H9 (cell line): Measurements from ENCODE around the gene CRISP2. TPM values are rescaled to one million over a fixed set of nuclear protein-coding genes. Genes with fewer than 3 reads are reported as not detected.

ENCODE experiments used
- DNase-seq: peaks from one replicate; pipeline ENCODE4 v3.0.0-alpha.2; 2017
- H2AFZ ChIP-seq: one replicate; pipeline ENCODE4 v1.6.1; 2013; ENCODE audit warnings: mild to moderate bottlenecking, low read length, control low read depth, moderate library complexity
- H2AK5ac ChIP-seq: 2 replicates; pipeline ENCODE4 v1.6.1; 2013; ENCODE audit warnings: low read length, control low read depth, mixed read lengths; ENCODE audit not compliant: insufficient read length
- H2BK120ac ChIP-seq: one replicate; pipeline ENCODE4 v1.6.1; 2013; ENCODE audit warnings: low read depth, mild to moderate bottlenecking, low read length, control low read depth, inconsistent platforms; ENCODE audit not compliant: poor library complexity, severe bottlenecking
- H2BK12ac ChIP-seq: 2 replicates; pipeline ENCODE4 v1.6.1; 2013; ENCODE audit warnings: low read length, control low read depth, mixed read lengths, low read depth; ENCODE audit not compliant: insufficient read length
- H2BK15ac ChIP-seq: 2 replicates; pipeline ENCODE4 v1.6.1; 2013; ENCODE audit warnings: low read depth, low read length, control low read depth
- H2BK20ac ChIP-seq: one replicate; pipeline ENCODE4 v1.6.1; 2013; ENCODE audit warnings: low read depth, mild to moderate bottlenecking, low read length, control low read depth, inconsistent platforms; ENCODE audit not compliant: poor library complexity, severe bottlenecking
- H2BK5ac ChIP-seq: 2 replicates; pipeline ENCODE4 v1.6.1; 2013; ENCODE audit warnings: low read length, control low read depth, mixed read lengths; ENCODE audit not compliant: insufficient read length
- H3K14ac ChIP-seq: 2 replicates; pipeline ENCODE4 v1.6.1; 2013; ENCODE audit warnings: low read length, control low read depth; ENCODE audit not compliant: insufficient read depth
- H3K18ac ChIP-seq: 2 replicates; pipeline ENCODE4 v1.6.1; 2013; ENCODE audit warnings: low read depth, mild to moderate bottlenecking, mixed read lengths, low read length, control low read depth; ENCODE audit not compliant: insufficient read length
- H3K23ac ChIP-seq: 2 replicates; pipeline ENCODE4 v1.6.1; 2013; ENCODE audit warnings: low read length, control low read depth, mixed read lengths, low read depth; ENCODE audit not compliant: insufficient read length
- H3K23me2 ChIP-seq: 2 replicates; pipeline ENCODE4 v1.6.1; 2013; ENCODE audit warnings: low read depth, mild to moderate bottlenecking, mixed read lengths, low read length, control low read depth; ENCODE audit not compliant: insufficient read length, poor library complexity, severe bottlenecking
- H3K27ac ChIP-seq: 2 replicates; pipeline ENCODE4 v1.5.1; 2013; ENCODE audit warnings: low read length, control low read depth, mixed read lengths, low read depth; ENCODE audit not compliant: insufficient read length
- H3K27me3 ChIP-seq: 2 replicates; pipeline ENCODE4 v1.6.1; 2013; ENCODE audit warnings: low read length, control low read depth, inconsistent platforms; ENCODE audit not compliant: insufficient read depth
- H3K4ac ChIP-seq: 2 replicates; pipeline ENCODE4 v1.6.1; 2013; ENCODE audit warnings: low read depth, mild to moderate bottlenecking, control low read depth, inconsistent platforms, low read length, moderate library complexity
- H3K4me1 ChIP-seq: 2 replicates; pipeline ENCODE4 v1.6.1; 2013; ENCODE audit warnings: low read length, control low read depth, inconsistent platforms; ENCODE audit not compliant: insufficient read depth
- H3K4me2 ChIP-seq: 2 replicates; pipeline ENCODE4 v1.6.1; 2013; ENCODE audit warnings: low read length, control low read depth, mixed read lengths; ENCODE audit not compliant: insufficient read length, insufficient read depth
- H3K56ac ChIP-seq: 2 replicates; pipeline ENCODE4 v1.6.1; 2013; ENCODE audit warnings: low read depth, mild to moderate bottlenecking, mixed read lengths, low read length, control low read depth; ENCODE audit not compliant: insufficient read length
- H3K79me1 ChIP-seq: 2 replicates; pipeline ENCODE4 v1.6.1; 2013; ENCODE audit warnings: low read depth, mild to moderate bottlenecking, moderate library complexity, low read length, control low read depth, inconsistent platforms; ENCODE audit not compliant: insufficient read depth, poor library complexity, severe bottlenecking
- H3K79me2 ChIP-seq: 2 replicates; pipeline ENCODE4 v1.6.1; 2013; ENCODE audit warnings: low read length, control low read depth, inconsistent platforms; ENCODE audit not compliant: insufficient read depth
- H3K9ac ChIP-seq: 2 replicates; pipeline ENCODE4 v1.6.1; 2013; ENCODE audit warnings: low read length, control low read depth, mixed read lengths; ENCODE audit not compliant: insufficient read length; ENCODE audit errors: extremely low read depth
- H3K9me3 ChIP-seq: one replicate; pipeline ENCODE4 v1.6.1; 2013; ENCODE audit warnings: low read depth, low read length, inconsistent platforms; ENCODE audit not compliant: control insufficient read depth
- H3T11ph ChIP-seq: one replicate; pipeline ENCODE4 v1.6.1; 2013; ENCODE audit warnings: mild to moderate bottlenecking, low read length, control low read depth, inconsistent platforms
- H4K20me1 ChIP-seq: one replicate; pipeline ENCODE4 v1.6.1; 2013; ENCODE audit not compliant: control insufficient read depth, insufficient read length, insufficient read depth
- H4K5ac ChIP-seq: 2 replicates; pipeline ENCODE4 v1.6.1; 2013; ENCODE audit warnings: low read depth, mild to moderate bottlenecking, mixed read lengths, low read length, control low read depth; ENCODE audit not compliant: insufficient read length
- H4K8ac ChIP-seq: replicated peaks from 2 replicates; pipeline ENCODE4 v1.6.1; 2013; ENCODE audit warnings: low read length, control low read depth, mixed read lengths, low read depth; ENCODE audit not compliant: insufficient read length
- H4K91ac ChIP-seq: 2 replicates; pipeline ENCODE4 v1.6.1; 2013; ENCODE audit warnings: low read depth, mild to moderate bottlenecking, moderate library complexity, mixed read lengths, low read length, control low read depth; ENCODE audit not compliant: insufficient read length
- H3K27ac Mint-ChIP-seq, 3 experiments: 2 replicates in 2 of 3; 3 replicates in 1 of 3; pipeline ENCODE4 v1.8.0; 2020 to 2021; ENCODE audit warnings: mixed read lengths in 3 of 3, mild to moderate bottlenecking in 1 of 3, moderate library complexity in 1 of 3
- H3K27me3 Mint-ChIP-seq: 2 replicates; pipeline ENCODE4 v1.8.0; 2021; ENCODE audit warnings: low read depth, mild to moderate bottlenecking, moderate library complexity, mixed read lengths
- H3K36me3 Mint-ChIP-seq, 3 experiments: 2 replicates in 2 of 3; 3 replicates in 1 of 3; pipeline ENCODE4 v1.8.0; 2020 to 2021; ENCODE audit warnings: low read depth in 3 of 3, mixed read lengths in 3 of 3; ENCODE audit not compliant: insufficient read depth in 1 of 3
- H3K4me1 Mint-ChIP-seq, 2 experiments: 2 replicates each; pipeline ENCODE4 v1.8.0; 2020; ENCODE audit warnings: mixed read lengths in 2 of 2
- H3K4me3 Mint-ChIP-seq, 2 experiments: 2 replicates in 1 of 2; 3 replicates in 1 of 2; pipeline ENCODE4 v1.8.0; 2020 to 2021; ENCODE audit warnings: mild to moderate bottlenecking in 2 of 2, mixed read lengths in 2 of 2, moderate library complexity in 1 of 2
- H3K9me3 Mint-ChIP-seq, 2 experiments: 2 replicates in 1 of 2; 3 replicates in 1 of 2; pipeline ENCODE4 v1.8.0; 2020; ENCODE audit warnings: mild to moderate bottlenecking in 2 of 2, mixed read lengths in 2 of 2, moderate library complexity in 1 of 2
- WGBS: extraction: QIAGEN DNeasy Blood & Tissue Kit; methylation state at CpG from one replicate; pipeline ENCODE4 v1.1.7; 2013; ENCODE audit warnings: missing lambda C conversion rate, low lambda C conversion rate, mixed read lengths; ENCODE audit not compliant: insufficient read length; ENCODE audit errors: extremely low coverage; 5-methylcytosine and 5-hydroxymethylcytosine counted together
- total RNA-seq: library from RNA; stranded (reverse); gene quantifications from 2 replicates; pipeline ENCODE4 v1.2.1, GENCODE V29; 2021
- TF ChIP-seq, protein P1 (sequence below): fragments of 200-600 bp; sonication (generic); conservative IDR thresholded peaks from 3 replicates; pipeline ENCODE4 v1.8.0; 2021; ENCODE audit warnings: antibody characterized with exemption, mild to moderate bottlenecking

CRISP2 gene
- total RNA-seq, 1 experiment from 2014 or later = not detected

- H3K23me2 ChIP-seq = no peaks in the 10 kb centered on the region
- Mint-ChIP-seq H3K27me3 (no peaks in the 10 kb centered on the region), H3K4me3 (no peak overlapping the region), H3K9me3 (no peaks in the 10 kb centered on the region), H3K27ac (peak overlapping the region in 1 of 3 experiments; percentile 69; a peak in 1 of 7 replicates), H3K36me3 (no peaks in the 10 kb centered on the region), H3K4me1 (no peaks in the 10 kb centered on the region)
- H2BK20ac ChIP-seq = no peak overlapping the region
- no peak overlapping the region for H3K23ac ChIP-seq
- H3K79me2 ChIP-seq = no peaks in the 10 kb centered on the region
- no peak overlapping the region for H4K8ac ChIP-seq
- TF ChIP-seq, protein P1, sequence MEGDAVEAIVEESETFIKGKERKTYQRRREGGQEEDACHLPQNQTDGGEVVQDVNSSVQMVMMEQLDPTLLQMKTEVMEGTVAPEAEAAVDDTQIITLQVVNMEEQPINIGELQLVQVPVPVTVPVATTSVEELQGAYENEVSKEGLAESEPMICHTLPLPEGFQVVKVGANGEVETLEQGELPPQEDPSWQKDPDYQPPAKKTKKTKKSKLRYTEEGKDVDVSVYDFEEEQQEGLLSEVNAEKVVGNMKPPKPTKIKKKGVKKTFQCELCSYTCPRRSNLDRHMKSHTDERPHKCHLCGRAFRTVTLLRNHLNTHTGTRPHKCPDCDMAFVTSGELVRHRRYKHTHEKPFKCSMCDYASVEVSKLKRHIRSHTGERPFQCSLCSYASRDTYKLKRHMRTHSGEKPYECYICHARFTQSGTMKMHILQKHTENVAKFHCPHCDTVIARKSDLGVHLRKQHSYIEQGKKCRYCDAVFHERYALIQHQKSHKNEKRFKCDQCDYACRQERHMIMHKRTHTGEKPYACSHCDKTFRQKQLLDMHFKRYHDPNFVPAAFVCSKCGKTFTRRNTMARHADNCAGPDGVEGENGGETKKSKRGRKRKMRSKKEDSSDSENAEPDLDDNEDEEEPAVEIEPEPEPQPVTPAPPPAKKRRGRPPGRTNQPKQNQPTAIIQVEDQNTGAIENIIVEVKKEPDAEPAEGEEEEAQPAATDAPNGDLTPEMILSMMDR = no peak
- no peaks in the 10 kb centered on the region for H3K9me3 ChIP-seq
- no peaks in the 10 kb centered on the region for H3K4me1 ChIP-seq
- H3K9ac ChIP-seq = no peak overlapping the region
- H2BK5ac ChIP-seq = no peak overlapping the region
- no peaks in the 10 kb centered on the region for H3K27me3 ChIP-seq
- no peak overlapping the region for H2AFZ ChIP-seq
- H3T11ph ChIP-seq = no peak overlapping the region
- H3K56ac ChIP-seq = no peak overlapping the region
- no peak overlapping the region for H3K27ac ChIP-seq
- H2AK5ac ChIP-seq = no peak overlapping the region
- no peak overlapping the region for H3K4me2 ChIP-seq
- H3K4ac ChIP-seq = no peak overlapping the region
- no peak overlapping the region for H2BK15ac ChIP-seq
- no peak overlapping the region for H2BK120ac ChIP-seq
- no CpG with 5 or more reads among the region's 1 CpG for WGBS
- H4K20me1 ChIP-seq = no peaks in the 10 kb centered on the region
- no peak overlapping the region for H2BK12ac ChIP-seq
- H4K91ac ChIP-seq = no peak overlapping the region
- no peak overlapping the region for H3K18ac ChIP-seq
- no peak overlapping the region for H4K5ac ChIP-seq
- no peak overlapping the region for H3K14ac ChIP-seq
- DNase-seq = no peak
- no peaks in the 10 kb centered on the region for H3K79me1 ChIP-seq
These were observed 63.4 kb downstream of the CRISP2 start for GRCh38 chr6:49649988-49650387.
